ENCODE results near the gene SLK. TPM values are rescaled to one million over a fixed set of nuclear protein-coding genes. Genes with fewer than 3 reads are reported as not detected.

The SLK gene
- total RNA-seq, 6 experiments from 2014 or later, result 7.9 to 16.3 (median 13.0) TPM

DNA sequence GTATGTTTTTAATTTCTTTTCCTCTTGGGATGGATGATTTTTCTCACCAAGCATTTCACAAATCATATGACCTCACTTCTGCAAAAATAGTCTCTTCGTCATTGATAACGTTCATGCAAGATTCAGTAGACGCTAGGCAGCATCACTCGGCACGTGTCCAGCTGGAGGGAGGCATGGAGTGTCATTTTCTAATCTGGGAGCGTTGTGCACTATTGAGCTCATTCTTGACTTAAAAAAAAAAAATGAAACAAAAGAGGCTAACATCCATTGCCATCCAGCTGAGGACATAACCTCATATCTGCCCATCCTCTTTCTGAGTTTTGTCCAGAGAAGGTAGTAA lies 62.6 kb downstream of the SLK start:
- Histone ChIP-seq H3K9me3 (no peaks in the 10 kb centered on the region), H3K27me3 (peaks cover 0 to 3% of the 10 kb centered on the region in 2 donors), H3K4me3 (no peak overlapping the region), H3K36me3 (peaks cover 0 to 14% (median under 1%) of the 10 kb centered on the region in 4 donors), H3K27ac (no peak overlapping the region), H3K4me1 (no peaks in the 10 kb centered on the region)
- no peak for TF ChIP-seq POLR2A (IDR thresholded peaks at IDR 0.05)
- TF ChIP-seq, protein P1, sequence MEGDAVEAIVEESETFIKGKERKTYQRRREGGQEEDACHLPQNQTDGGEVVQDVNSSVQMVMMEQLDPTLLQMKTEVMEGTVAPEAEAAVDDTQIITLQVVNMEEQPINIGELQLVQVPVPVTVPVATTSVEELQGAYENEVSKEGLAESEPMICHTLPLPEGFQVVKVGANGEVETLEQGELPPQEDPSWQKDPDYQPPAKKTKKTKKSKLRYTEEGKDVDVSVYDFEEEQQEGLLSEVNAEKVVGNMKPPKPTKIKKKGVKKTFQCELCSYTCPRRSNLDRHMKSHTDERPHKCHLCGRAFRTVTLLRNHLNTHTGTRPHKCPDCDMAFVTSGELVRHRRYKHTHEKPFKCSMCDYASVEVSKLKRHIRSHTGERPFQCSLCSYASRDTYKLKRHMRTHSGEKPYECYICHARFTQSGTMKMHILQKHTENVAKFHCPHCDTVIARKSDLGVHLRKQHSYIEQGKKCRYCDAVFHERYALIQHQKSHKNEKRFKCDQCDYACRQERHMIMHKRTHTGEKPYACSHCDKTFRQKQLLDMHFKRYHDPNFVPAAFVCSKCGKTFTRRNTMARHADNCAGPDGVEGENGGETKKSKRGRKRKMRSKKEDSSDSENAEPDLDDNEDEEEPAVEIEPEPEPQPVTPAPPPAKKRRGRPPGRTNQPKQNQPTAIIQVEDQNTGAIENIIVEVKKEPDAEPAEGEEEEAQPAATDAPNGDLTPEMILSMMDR (IDR thresholded peaks at IDR 0.05), result no peak
- ATAC-seq, result no peak
- no peak for DNase-seq
- 82% methylated on average over 6 of the region's 6 CpGs for WGBS (ENCODE audit: insufficient coverage, low coverage, low lambda C conversion rate, missing lambda C conversion rate)
- intact Hi-C loops (cut with DNase I), result no loop called here

DNA sequence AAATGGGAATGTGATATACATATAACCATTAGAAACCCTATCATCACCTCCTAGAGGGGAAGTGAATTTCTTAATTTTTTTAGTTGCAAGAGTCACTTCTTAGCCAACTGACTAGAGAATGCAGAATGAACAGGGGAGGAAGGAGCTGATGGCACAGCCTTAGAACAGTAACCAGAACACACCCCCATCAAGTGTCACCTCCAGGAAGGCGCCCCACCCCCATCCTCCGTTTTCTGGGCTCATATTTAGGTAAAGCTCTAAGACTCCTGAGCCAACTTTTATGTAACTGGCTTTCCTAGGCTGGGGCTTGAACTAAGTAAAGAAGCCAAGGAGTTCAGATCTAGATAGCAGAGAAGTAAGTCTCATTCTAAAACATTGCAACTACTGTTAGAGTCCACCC lies 64.7 kb downstream of the SLK start:
- peaks cover 0 to 3% of the 10 kb centered on the region in 2 donors for H3K27me3 ChIP-seq
- intact Hi-C loops (cut with DNase I), result no loop called here
- TF ChIP-seq, protein P1 (IDR thresholded peaks at IDR 0.05), result no peak
- no peak for TF ChIP-seq POLR2A (IDR thresholded peaks at IDR 0.05)
- WGBS (ENCODE audit: insufficient coverage, low coverage, low lambda C conversion rate, missing lambda C conversion rate), result 88% methylated on average over 2 of the region's 2 CpGs
- no peak overlapping the region for H3K27ac ChIP-seq
- no peak for ATAC-seq
- no peaks in the 10 kb centered on the region for H3K4me1 ChIP-seq
- H3K4me3 ChIP-seq, result no peak overlapping the region
- DNase-seq, result no peak
- H3K36me3 ChIP-seq, result peaks cover 0 to 5% (median 0%) of the 10 kb centered on the region in 4 donors
- no peaks in the 10 kb centered on the region for H3K9me3 ChIP-seq

DNA sequence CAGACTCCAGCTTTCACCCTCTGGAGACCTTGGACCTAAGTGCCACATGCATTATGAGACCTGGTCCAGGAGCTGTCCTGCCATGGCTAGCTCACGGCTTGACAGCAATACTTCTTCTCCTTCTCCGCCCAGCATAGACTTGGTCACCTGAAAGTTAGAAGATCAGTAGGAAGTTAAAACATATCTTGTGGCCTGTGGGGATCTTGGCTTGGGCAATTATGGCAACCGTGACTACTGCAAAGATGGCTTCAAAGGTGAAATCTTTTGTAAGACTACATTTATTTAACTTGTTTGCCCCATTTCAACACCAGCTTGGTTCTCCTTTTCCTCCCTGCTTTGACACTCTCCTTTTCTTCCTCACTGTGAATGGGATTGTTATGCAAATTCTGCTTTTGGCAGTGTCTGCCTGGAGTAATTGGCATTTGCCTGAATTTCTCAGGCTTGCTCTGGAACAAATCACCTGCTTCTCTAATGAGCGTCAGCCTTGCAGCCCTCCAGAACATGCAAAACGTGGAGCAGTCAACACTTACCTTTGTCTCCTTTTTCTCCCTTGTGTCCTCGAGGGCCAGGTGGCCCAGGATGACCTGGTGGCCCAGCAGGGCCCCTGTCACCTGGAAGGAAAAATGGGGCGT lies 65.3 kb downstream of the SLK start:
- Histone ChIP-seq H3K27me3 (peaks cover 0 to under 1% of the 10 kb centered on the region in 2 donors), H3K4me3 (no peak overlapping the region), H3K9me3 (no peaks in the 10 kb centered on the region), H3K36me3 (peaks cover 0 to 5% (median 0%) of the 10 kb centered on the region in 4 donors), H3K27ac (no peak overlapping the region), H3K4me1 (no peaks in the 10 kb centered on the region)
- ATAC-seq (no peak), DNase-seq (no peak)
- intact Hi-C loops (cut with DNase I), result no loop called here
- TF ChIP-seq, protein P1 (IDR thresholded peaks at IDR 0.05), result no peak
- no peak for TF ChIP-seq POLR2A (IDR thresholded peaks at IDR 0.05)
- WGBS (ENCODE audit: insufficient coverage, low coverage, low lambda C conversion rate, missing lambda C conversion rate), result 91% methylated on average over 4 of the region's 7 CpGs

DNA sequence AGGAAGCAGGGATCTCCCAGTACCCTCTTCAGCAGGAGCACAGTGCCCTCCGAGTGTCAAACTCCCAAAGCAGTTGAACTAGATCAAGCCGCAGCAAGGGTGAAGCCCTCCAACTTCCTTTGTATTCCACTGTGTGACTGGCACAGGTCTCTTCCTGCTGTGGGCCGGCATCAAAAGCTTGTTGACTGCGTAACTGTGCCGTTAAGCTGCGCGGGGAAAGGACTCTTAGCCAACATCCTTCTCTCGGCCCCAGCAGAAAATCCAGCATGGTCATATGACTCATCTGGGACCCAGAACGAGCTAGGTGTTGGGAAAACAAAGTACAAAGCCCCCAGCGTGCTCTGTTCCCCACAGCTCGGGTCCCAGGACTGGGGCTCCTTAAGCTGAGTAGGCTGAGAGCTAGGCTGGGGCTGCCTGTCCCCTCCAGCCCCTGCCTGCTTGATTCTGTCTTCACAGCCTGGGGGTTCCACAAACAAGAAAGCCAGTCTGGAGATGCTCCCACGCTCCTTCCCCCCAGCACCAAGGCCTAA lies 66.5 kb downstream of the SLK start:
- WGBS (ENCODE audit: insufficient coverage, low coverage, low lambda C conversion rate, missing lambda C conversion rate), result 59% methylated on average over 6 of the region's 12 CpGs
- Histone ChIP-seq H3K4me1 (no peaks in the 10 kb centered on the region), H3K36me3 (no peaks in the 10 kb centered on the region), H3K27me3 (no peaks in the 10 kb centered on the region), H3K27ac (no peak overlapping the region), H3K4me3 (no peak overlapping the region), H3K9me3 (no peaks in the 10 kb centered on the region)
- ATAC-seq (no peak), DNase-seq (no peak)
- intact Hi-C loops (cut with DNase I), result no loop called here
- TF ChIP-seq, protein P1 (IDR thresholded peaks at IDR 0.05), result no peak
- TF ChIP-seq POLR2A (IDR thresholded peaks at IDR 0.05), result no peak
